Stimulated activated naive CD4-positive, alpha-beta T cell (primary cell): Measurements from ENCODE around the gene ETFB.

Experiments
- DNase-seq, 6 experiments: peaks; one replicate each; lab custom pipeline; 2025; lab: John Stamatoyannopoulos, UW

The ETFB gene

DNA sequence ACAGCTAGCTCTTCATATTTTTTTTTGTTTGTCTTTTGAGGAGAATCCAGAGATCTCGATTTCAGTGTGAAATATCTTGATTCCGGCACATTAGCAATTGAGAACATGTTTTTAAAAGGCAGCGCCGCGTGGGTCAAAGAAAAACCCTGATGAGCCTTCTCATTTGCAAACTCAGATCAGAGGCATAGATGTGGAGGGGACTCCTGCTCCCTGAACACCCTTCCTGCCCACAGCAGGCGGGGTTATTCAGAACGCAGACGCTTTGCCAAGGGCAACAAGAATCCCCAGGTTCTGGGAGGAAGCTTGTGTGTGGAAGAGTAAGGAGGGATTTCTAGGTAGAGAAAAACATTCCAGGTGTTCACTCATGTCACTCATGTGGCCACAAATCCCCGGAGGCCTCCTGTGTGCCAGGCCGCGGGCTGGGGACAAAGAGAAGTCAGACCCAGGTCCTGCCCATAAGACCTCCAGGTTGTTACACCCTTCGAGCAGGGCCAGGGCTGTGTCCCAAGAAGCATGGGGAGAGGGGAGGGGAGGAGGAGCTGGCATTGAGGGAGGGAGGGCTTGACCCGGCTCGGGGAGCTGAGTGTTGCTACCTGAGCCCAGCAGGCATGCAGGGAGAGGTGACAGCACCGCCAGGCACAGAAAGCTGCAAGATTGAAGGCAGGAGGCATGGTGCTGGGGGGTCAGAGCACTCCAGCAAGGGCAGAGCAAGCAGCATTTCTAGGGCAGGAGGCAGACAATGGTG is 70.6 kb downstream of the ETFB start:
- no peak for DNase-seq
